Neural cell (in vitro differentiated cells): ENCODE data around the gene MIPOL1.

Source experiments
- EZH2 ChIP-seq: fragments of 200-600, 300-800 bp; shearing (Covaris generic), sonication (generic); IDR thresholded peaks from 2 replicates; pipeline ENCODE4 v1.6.1; 2014; ENCODE audit warnings: antibody characterized with exemption, low read length, borderline replicate concordance, mild to moderate bottlenecking; ENCODE audit not compliant: insufficient read depth, poor library complexity, severe bottlenecking
- MXI1 ChIP-seq: fragments of 450-650 bp; conservative IDR thresholded peaks from 2 replicates; pipeline ENCODE4 v1.6.1; 2014; ENCODE audit warnings: antibody characterized with exemption, mild to moderate bottlenecking; ENCODE audit not compliant: poor library complexity, severe bottlenecking
- POLR2AphosphoS5 ChIP-seq: IDR thresholded peaks from 2 replicates; pipeline ENCODE4 v1.6.1; 2012
- RAD21 ChIP-seq: fragments of 450-650 bp; conservative IDR thresholded peaks from 2 replicates; pipeline ENCODE4 v1.6.1; 2014; ENCODE audit warnings: antibody characterized with exemption, mild to moderate bottlenecking, moderate library complexity
- SMC3 ChIP-seq: fragments of 450-650 bp; conservative IDR thresholded peaks from 2 replicates; pipeline ENCODE4 v1.6.1; 2014; ENCODE audit warnings: antibody characterized with exemption, mild to moderate bottlenecking, moderate library complexity; ENCODE audit not compliant: poor library complexity
- TF ChIP-seq, protein P1 (sequence below): fragments of 450-650 bp; IDR thresholded peaks from 2 replicates; pipeline ENCODE4 v1.5.1; 2014; ENCODE audit warnings: antibody characterized with exemption, mild to moderate bottlenecking, moderate library complexity; ENCODE audit not compliant: poor library complexity, severe bottlenecking
- TF ChIP-seq, protein P2 (sequence below): IDR thresholded peaks from 2 replicates; pipeline ENCODE4 v1.6.1; 2012; ENCODE audit warnings: borderline replicate concordance

DNA sequence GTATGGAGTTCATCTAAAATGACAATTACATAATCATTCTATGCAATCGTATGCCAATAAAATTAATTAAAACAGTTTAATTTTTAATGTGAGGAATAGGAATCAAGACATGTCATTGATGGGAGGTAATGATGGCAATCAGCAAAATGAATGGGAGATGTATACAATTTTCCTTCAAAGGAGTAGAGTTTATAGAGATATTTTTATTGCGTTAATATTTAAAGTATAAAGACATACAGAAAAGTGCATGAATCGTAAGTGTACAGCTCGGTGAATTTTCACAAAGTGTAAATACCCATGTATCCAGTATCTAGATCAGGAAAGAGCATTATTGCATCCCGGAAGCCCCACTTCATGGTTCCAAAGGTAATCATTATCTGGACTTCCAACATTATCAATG, 1.2 kb downstream of the MIPOL1 start:
- TF ChIP-seq, protein P1, sequence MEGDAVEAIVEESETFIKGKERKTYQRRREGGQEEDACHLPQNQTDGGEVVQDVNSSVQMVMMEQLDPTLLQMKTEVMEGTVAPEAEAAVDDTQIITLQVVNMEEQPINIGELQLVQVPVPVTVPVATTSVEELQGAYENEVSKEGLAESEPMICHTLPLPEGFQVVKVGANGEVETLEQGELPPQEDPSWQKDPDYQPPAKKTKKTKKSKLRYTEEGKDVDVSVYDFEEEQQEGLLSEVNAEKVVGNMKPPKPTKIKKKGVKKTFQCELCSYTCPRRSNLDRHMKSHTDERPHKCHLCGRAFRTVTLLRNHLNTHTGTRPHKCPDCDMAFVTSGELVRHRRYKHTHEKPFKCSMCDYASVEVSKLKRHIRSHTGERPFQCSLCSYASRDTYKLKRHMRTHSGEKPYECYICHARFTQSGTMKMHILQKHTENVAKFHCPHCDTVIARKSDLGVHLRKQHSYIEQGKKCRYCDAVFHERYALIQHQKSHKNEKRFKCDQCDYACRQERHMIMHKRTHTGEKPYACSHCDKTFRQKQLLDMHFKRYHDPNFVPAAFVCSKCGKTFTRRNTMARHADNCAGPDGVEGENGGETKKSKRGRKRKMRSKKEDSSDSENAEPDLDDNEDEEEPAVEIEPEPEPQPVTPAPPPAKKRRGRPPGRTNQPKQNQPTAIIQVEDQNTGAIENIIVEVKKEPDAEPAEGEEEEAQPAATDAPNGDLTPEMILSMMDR, result no peak
- no peak for TF ChIP-seq RAD21
- TF ChIP-seq, protein P2, sequence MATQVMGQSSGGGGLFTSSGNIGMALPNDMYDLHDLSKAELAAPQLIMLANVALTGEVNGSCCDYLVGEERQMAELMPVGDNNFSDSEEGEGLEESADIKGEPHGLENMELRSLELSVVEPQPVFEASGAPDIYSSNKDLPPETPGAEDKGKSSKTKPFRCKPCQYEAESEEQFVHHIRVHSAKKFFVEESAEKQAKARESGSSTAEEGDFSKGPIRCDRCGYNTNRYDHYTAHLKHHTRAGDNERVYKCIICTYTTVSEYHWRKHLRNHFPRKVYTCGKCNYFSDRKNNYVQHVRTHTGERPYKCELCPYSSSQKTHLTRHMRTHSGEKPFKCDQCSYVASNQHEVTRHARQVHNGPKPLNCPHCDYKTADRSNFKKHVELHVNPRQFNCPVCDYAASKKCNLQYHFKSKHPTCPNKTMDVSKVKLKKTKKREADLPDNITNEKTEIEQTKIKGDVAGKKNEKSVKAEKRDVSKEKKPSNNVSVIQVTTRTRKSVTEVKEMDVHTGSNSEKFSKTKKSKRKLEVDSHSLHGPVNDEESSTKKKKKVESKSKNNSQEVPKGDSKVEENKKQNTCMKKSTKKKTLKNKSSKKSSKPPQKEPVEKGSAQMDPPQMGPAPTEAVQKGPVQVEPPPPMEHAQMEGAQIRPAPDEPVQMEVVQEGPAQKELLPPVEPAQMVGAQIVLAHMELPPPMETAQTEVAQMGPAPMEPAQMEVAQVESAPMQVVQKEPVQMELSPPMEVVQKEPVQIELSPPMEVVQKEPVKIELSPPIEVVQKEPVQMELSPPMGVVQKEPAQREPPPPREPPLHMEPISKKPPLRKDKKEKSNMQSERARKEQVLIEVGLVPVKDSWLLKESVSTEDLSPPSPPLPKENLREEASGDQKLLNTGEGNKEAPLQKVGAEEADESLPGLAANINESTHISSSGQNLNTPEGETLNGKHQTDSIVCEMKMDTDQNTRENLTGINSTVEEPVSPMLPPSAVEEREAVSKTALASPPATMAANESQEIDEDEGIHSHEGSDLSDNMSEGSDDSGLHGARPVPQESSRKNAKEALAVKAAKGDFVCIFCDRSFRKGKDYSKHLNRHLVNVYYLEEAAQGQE, result no peak
- no peak for TF ChIP-seq EZH2
- TF ChIP-seq SMC3, result no peak
- TF ChIP-seq POLR2AphosphoS5, result no peak
- TF ChIP-seq MXI1, result no peak
